NCI-H1930 (cell line): ENCODE results near the gene HOXD13.

Experiments
- DNase-seq, 2 experiments: peaks; one replicate each; lab custom pipeline; 2025; lab: John Stamatoyannopoulos, UW

HOXD13 gene

GRCh38 chr2:176080540-176081375 lies 11.8 kb upstream of the HOXD13 start:
- peak in 1 of 2 experiments; percentile 48 for DNase-seq

GRCh38 chr2:176081376-176081836 lies 11.1 kb upstream of the HOXD13 start:
- no peak for DNase-seq

GRCh38 chr2:176081837-176082524 lies 10.5 kb upstream of the HOXD13 start:
- DNase-seq, result peak in 1 of 2 experiments; percentile 38

GRCh38 chr2:176082525-176082823 lies 10.0 kb upstream of the HOXD13 start:
- DNase-seq, result no peak

- no peak for DNase-seq
Observed at GRCh38 chr2:176082824-176083751, 9.4 kb upstream of the HOXD13 start.

DNA sequence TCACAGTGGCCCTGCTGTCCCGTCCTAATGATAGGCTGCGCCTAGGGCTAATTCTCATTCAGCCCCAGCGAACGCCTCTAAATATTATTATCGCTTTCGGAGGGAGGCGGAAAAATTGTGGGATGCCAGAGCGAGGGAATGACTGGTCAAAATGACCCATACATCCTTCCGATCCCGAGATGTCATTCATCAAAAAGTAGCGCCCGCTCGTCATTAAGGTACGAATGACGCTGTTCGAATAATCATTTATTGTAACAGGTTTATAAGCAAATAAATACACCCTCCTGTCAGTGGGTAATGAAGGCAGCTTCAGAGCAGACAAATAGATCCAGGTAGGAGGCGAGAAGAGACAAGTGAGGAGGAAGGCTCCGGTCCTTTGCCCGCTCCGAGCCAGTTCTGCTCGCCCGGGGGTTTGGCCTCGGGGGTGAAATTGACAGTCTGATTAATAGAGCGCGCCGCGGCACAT lies 8.7 kb upstream of the HOXD13 start, which contains the start of gene EVX2:
EVX2 (minus strand) TSS at position 167 of the 466 bp plus-strand sequence. CDS start 186 bp downstream, outside the sequence.
- DNase-seq, result no peak

DNA sequence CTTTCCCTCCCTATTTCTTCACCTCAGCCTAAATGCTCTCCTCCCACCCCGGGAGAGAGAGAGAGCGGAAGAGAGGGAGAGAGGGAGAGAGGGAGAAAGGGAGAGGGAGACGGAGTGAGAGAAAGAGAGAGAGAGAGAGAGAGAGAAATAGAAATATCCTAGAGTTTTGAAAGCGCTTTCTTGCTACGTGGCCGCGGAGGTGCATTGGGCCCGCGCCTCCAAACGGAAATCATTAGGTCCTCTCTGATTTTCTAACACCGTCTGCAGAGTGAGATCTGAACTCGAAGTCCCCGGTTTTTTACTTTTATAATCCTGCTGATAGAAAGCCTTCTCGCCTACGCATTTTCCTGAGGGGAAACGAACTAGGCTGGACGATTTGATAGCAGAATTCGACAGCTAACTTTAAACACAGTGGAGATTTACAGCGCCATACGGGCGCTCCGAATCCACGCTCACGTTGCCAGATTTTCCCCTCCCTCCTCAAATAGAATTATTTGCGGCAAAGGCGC lies 7.9 kb upstream of the HOXD13 start:
- DNase-seq, result no peak

DNA sequence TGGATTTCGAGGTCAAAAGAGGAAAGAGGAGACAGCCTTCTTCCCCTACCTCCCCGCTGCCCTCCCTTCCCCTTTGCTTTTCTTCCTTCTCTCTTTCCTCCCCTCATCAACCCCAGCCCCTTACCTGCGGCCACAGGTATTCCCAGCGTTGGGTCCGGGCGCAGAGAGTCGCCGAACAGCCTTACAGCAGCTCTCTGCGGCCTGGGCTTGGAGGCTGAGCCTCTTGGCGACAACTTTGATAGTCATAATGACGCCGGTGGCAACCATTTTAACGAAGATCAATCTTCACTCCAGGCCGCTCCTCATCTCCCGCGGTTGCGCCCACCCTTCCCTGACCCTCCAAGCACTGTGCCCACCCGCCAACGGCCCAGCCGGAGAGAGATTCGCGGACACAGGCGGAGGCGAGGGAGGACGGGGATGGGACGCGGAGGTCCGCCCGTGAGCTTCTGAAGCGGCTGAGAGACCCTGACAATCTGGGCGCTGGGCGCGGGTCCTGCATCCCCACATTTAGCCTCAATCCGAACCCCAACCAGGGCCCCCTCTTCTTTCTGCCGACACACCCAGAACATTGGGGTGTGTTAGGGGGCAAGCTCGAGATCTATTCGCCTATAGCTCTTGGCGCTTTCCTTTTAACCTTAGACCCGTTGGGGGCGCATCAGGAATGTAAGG lies 7.3 kb upstream of the HOXD13 start:
- DNase-seq, result no peak

DNA sequence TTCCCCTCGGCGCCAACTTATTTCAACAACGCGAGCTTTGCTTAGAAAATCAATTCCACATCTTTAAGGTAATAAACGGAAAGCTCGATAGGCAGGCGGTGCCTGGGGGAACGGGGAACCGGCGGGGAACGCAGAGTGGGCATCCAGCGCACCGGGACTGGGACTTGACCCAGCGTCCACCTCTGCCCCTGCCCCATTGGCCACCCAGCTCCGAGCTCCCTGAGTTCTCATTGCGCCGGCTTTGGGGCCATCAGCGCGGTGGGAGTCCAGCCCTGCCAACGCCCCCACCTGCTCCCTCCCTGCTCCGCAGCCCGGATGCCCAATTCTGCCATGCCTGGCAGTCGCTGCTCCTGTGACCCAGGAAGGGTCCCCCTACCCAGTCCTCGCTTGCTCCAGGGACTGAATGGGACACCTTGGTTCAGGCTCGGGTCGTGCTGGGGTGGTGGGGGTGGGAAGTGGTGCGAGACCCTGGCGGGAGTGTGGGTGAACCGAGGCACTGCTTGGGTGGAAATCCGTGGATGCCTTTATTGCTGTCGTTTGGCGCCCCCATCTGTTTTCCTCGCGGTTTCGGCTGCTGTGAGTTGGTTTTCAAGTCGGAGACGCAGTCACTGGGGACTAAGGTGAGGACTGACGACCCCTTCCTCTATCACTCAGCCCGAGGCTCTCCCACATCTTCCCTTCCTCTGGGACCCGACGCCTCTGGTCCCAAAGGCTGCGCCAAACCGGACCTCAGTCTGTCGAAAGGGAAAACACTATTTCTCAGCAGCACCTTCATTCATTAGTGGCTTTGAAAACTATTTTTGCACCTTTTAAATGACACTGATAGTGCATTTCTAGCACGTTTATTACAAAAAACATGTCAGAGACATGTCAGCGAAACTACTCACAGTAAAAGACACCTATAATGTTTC lies 6.4 kb upstream of the HOXD13 start:
- peak; percentile 62 to 67 for DNase-seq

DNA sequence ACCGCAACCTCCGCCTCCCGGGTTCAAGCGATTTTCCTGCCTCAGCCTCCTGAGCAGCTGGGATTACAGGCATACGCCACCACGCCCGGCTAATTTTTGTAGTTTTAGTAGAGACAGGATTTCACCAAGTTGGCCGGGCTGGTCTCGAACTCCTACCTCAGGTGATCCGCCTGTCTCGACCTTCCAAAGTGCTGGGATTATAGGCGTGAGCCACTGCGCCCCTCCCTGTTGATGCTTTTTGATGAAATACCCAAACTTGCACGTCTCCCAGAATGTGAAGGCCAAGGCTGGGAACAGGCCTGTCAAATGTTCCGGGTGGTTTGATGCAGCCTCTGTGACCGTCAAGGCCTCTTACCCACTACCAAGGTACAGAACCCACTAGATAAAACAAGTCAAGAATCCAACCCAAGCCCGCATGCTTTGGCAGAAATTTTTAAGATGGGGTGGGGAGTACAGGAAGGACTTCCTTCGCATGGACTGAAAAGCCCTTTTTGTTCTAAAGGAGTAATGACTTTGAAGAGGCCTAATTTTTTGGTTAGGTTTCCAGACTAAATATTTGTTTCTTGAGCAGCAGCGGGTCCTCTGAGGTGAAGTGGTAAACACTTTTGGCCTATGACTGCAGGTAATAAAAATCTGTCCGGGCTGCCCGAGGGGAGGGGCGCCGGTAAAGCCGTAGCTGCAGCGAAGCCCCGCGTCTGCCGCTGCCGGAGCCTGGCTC lies 5.0 kb upstream of the HOXD13 start:
- DNase-seq, result no peak

DNA sequence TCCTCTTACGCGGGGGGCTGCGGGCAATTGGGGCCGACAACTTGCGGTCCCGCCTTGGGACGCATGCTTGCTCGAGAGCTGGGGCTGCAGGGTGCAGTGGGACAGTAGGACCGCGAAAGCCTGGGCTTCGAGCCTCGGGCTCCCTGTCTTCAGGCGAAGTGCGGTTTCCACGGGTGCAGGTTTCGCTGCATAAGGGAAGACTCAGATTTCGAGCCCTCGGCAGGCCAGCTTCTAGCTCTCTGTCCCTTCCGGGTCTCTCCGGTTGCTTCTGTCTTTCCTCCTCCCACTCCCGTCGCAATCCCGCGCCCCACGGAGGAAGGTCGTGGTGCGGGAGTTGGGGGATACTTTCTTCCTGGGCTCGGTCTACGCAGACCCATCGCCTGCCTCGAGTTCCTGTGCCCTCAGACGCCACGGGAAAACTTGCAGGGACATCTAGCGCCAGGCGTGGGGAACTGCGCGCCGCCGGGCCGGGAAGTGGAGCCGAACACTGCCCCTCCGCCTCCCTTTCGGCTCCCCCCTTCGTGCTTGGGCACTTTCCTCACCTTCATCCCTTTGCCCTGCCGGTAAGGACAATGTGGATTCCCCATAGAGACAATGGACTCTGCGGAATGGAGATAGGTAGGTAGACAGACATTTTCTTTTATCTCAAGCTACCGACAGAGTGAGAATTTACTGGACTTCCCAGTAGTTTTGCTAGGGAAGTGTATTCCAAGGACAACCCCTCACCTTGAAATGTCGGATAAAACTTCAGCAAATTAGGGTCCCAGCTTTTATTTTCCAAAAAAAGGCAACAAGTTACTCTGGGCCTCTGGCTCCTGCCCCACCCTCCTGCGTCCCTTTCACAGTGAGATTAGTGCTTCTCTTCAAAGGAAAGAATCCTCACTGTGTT lies 4.2 kb upstream of the HOXD13 start:
- peak; percentile 24 to 48 for DNase-seq

DNA sequence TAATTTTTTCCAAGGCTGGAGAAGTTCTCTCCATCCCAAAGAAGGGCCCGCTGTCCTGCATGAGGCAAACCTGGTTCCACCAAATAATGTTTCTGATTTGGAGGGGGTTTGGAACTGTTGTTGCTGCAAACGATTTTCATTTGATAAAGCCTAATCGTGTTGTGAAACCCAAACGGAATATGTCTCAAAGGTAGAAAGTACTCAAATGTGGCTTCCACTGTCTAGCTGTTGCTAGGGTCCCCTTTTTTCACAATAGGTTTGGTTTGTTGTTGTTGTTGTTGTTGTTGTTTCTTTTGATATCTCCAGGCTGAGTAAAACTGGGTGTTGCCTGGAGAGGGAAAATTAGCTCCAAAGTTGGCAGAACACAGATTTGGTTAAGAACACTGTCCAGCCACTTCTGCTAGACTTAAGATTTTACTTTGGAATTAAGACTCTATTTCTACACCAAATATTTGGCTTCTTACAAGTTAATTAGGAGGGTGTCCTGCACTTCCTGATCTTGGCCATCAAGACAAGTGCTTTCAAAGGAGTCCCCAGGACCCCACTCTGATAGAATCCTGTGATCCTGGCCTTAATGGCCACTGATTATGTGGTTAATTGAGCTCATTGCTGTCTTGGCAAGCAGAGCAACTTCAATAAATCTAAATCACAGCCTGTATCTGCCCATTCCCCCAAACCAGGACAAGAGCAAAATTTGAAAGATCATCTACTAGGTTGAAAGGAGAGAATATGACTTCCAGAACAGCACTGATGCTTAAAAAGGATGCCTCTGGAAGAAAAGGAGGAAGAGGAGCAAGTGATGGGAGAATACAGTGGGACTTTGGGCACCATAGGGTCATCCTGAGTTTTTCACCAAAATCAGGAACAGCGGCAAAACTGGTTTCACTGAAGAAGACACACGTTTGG lies 3.3 kb upstream of the HOXD13 start:
- DNase-seq, result no peak

DNA sequence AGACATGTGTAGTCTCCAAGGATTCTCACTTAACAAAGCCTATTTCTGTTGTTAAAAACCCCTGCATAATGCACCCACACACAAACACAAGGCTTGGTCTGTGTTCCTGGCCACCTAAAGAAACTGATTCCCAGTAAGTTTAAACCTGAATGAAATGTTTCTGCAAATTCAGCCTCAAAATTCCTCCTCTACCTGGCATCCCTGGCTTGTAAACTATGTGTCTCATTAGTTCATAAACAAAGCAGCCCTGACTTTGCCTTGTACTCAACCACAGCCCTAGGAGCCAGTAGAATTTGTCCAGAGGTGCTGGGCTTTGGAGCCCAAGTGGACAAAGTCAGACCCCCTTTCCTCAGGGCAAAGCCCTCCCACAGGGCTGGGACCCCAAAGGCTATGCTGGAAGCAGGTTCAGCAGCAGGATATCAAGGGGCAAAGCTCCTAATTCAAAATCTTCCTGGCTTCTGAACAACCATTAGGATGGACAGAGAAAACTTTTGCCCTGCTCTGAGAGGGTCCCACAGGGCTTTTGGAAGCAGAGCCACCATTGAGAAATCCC lies 2.6 kb upstream of the HOXD13 start:
- DNase-seq, result no peak

GRCh38 chr2:176090862-176091261 lies 1.7 kb upstream of the HOXD13 start:
- no peak for DNase-seq

GRCh38 chr2:176091329-176092258 lies 927 bp upstream of the HOXD13 start:
- no peak for DNase-seq
